ENCODE measurements around the gene OR10G7.

Gene OR10G7

DNA sequence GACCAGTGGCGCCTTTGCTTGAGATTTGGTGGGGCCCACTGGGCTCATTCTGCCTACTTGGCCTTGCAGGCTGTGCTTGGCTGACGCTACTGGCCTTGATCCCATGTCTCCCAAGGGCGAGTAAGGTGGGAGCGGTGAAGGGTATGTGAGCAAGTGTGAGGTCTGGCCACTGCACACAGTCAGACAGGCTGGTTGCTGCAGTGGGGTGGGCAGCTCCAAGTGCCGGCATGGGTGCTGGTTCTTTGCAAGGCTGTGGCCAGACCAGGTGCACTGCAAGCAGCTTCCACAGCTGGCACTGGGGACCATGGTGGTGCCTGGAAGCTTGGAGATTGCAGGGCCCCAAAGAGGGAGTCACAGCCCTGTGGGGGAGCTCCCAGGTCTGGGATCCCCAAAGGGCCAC lies 33.4 kb upstream of the OR10G7 start:
- Histone ChIP-seq H3K9me3 (ENCODE audit: control insufficient read depth, low read length) (no peaks in the 10 kb centered on the region), H3K27me3 (ENCODE audit: control insufficient read depth, insufficient read depth, low read length) (peaks cover 19% of the 10 kb centered on the region), H3K36me3 (ENCODE audit: control insufficient read depth, insufficient read depth, low read length) (no peaks in the 10 kb centered on the region), H3K4me1 (ENCODE audit: control insufficient read depth, insufficient read depth, low read length) (peaks cover 6% of the 10 kb centered on the region), H3K4me3 (ENCODE audit: low read length) (no peak overlapping the region), H3K9ac (ENCODE audit: low read length) (no peak overlapping the region)

DNA sequence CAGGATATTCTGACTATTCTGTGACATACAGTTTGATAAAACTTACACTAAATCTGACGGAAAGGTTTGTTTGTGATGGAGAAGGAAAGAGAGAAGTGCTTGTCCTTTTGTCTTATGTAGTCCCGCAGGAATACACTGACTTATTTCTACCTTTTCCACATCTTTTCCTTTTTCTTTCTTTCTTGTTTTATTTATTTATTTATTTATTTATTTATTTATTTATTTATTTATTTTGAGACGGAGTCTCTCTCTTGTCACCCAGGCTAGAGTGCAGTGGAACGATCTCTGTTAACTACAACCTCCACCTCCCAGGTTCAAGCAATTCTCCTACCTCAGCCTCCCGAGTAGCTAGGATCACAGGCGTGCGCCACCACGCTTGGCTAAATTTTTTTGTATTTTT lies 31.0 kb upstream of the OR10G7 start:
- Histone ChIP-seq H3K4me1 (ENCODE audit: control insufficient read depth, insufficient read depth, low read length) (peaks cover 7% of the 10 kb centered on the region), H3K4me3 (ENCODE audit: low read length) (no peak overlapping the region), H3K36me3 (ENCODE audit: control insufficient read depth, insufficient read depth, low read length) (no peaks in the 10 kb centered on the region), H3K27me3 (ENCODE audit: control insufficient read depth, insufficient read depth, low read length) (peaks cover 12% of the 10 kb centered on the region), H3K9ac (ENCODE audit: low read length) (no peak overlapping the region), H3K9me3 (ENCODE audit: control insufficient read depth, low read length) (no peaks in the 10 kb centered on the region)

DNA sequence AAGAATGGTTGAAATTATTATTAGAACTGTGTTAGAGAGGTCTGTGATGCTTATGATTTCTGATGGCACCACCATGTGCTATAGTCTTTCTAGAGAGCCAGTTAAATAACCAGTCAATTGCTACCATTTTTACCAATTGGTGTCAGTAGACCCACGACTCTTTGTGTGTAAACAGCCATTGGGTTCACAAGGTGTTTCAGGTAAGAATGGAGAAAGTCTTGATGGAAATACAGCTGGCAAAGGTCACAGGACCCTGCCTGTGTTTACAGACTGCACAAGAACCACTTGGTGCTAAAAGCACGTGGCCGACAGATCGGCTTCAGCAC lies 30.5 kb upstream of the OR10G7 start:
- H3K4me3 ChIP-seq (ENCODE audit: low read length), result no peak overlapping the region
- no peaks in the 10 kb centered on the region for H3K9me3 ChIP-seq (ENCODE audit: control insufficient read depth, low read length)
- no peaks in the 10 kb centered on the region for H3K36me3 ChIP-seq (ENCODE audit: control insufficient read depth, insufficient read depth, low read length)
- peaks cover 7% of the 10 kb centered on the region for H3K4me1 ChIP-seq (ENCODE audit: control insufficient read depth, insufficient read depth, low read length)
- H3K9ac ChIP-seq (ENCODE audit: low read length), result no peak overlapping the region
- H3K27me3 ChIP-seq (ENCODE audit: control insufficient read depth, insufficient read depth, low read length), result peaks cover 12% of the 10 kb centered on the region

DNA sequence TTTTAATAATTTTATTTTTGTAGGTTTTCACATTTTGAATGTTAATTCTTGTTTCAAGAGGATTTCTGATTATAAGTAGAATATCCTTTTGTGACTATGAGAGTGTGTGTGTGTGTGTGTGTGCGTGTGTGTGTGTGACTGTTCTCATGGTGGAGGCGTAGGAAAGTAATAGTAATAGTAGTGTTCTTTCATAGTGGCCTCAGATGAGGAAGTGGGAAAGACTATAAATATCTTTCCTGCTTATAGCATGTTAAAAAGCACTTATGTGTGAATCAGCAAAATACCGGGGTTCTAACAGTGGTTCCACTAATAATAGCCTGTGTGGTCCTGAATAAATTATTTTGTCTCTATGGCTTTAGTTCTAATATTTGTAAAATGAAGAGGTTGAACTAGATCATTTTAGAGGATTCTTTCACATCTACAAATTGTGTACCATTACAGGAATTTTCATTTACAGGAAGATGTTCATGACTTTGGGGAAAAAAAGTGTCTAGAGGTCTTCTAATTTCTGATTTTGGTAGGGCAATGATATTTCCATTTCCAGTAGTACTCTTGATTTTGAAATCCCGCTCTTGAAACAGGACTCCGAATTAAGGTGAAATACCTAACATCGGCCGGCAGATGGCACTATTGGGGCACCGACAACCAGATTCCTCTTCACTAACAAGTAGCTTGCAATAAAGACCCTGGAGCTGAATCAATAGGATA lies 29.9 kb upstream of the OR10G7 start:
- Histone ChIP-seq H3K9me3 (ENCODE audit: control insufficient read depth, low read length) (no peaks in the 10 kb centered on the region), H3K27me3 (ENCODE audit: control insufficient read depth, insufficient read depth, low read length) (peaks cover 9% of the 10 kb centered on the region), H3K4me3 (ENCODE audit: low read length) (no peak overlapping the region), H3K36me3 (ENCODE audit: control insufficient read depth, insufficient read depth, low read length) (no peaks in the 10 kb centered on the region), H3K9ac (ENCODE audit: low read length) (no peak overlapping the region), H3K4me1 (ENCODE audit: control insufficient read depth, insufficient read depth, low read length) (peaks cover 7% of the 10 kb centered on the region)

DNA sequence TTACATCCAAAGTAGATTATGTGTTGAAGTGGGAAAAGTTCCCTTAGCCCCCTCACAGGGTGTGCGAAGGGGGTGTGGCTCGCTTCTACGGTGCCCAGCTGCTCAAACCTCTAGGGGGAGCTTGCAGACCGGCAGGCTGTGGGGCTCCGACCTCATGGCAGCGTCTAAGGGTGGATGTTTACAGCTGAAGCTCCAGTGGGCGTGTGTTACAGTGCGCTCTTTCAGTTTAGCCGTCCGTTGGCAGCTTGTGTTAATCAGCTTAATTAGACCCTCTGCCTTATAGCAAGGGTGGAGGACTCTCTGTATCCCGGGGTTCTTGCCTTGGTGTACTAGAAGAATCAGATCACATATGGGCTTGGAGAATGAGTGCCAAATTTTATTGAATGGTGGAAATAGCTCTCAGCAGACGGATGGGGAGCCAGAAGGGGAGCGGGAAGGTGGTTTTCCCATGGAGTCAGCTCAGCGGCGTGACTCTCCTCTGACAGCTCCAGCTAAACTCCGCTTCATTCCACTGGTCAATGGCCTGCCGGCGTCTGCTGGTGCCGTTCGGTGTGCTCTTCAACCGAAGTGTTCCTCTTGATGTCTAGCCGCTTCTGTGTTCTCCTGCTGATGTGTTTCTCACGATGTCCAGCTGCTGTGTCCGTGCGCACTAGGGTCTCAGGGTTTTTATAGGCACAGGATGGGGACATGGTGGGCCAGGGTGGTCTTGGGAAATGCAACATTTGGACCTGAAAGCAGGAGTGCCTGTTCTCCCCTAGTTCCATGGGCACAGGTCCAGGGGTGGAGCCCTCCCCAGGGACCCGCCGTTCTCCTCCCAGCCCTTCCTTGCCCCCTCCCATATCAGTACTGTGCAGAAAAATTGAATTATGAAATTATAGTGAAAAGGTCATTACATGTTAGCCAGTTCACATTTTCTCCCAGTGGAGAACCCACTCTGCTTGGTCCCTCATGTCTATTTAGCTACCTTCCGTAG lies 28.6 kb upstream of the OR10G7 start:
- Histone ChIP-seq H3K4me1 (ENCODE audit: control insufficient read depth, insufficient read depth, low read length) (peaks cover 7% of the 10 kb centered on the region), H3K9ac (ENCODE audit: low read length) (peak overlapping the region; percentile 33), H3K4me3 (ENCODE audit: low read length) (no peak overlapping the region), H3K9me3 (ENCODE audit: control insufficient read depth, low read length) (no peaks in the 10 kb centered on the region), H3K27me3 (ENCODE audit: control insufficient read depth, insufficient read depth, low read length) (no peaks in the 10 kb centered on the region), H3K36me3 (ENCODE audit: control insufficient read depth, insufficient read depth, low read length) (no peaks in the 10 kb centered on the region)

DNA sequence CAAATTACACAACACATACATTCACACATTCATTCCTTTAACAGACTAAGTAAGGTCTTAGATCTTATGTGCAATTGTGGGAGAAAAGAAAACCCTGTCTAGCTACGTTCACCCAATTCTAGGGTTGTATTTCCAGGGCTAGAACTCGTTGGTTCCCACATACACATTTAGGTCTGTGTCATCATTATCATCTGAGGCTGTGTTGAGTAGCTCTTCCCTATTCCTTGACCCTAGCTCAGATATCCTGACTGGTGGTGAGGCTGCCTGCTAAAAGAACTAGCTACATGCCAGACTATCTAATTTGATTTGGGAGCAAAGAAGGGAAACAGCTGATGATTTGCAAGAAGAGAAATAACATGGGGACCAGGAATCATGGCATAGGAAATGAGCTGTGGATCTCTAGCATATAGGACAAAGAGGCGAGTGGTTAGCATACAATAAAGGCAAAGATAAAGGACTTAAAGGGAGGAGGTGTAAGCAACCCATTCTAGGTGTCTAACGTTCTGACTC lies 27.5 kb upstream of the OR10G7 start:
- Histone ChIP-seq H3K36me3 (ENCODE audit: control insufficient read depth, insufficient read depth, low read length) (no peaks in the 10 kb centered on the region), H3K9me3 (ENCODE audit: control insufficient read depth, low read length) (no peaks in the 10 kb centered on the region), H3K9ac (ENCODE audit: low read length) (no peak overlapping the region), H3K4me3 (ENCODE audit: low read length) (no peak overlapping the region), H3K4me1 (ENCODE audit: control insufficient read depth, insufficient read depth, low read length) (peaks cover 7% of the 10 kb centered on the region), H3K27me3 (ENCODE audit: control insufficient read depth, insufficient read depth, low read length) (no peaks in the 10 kb centered on the region)

DNA sequence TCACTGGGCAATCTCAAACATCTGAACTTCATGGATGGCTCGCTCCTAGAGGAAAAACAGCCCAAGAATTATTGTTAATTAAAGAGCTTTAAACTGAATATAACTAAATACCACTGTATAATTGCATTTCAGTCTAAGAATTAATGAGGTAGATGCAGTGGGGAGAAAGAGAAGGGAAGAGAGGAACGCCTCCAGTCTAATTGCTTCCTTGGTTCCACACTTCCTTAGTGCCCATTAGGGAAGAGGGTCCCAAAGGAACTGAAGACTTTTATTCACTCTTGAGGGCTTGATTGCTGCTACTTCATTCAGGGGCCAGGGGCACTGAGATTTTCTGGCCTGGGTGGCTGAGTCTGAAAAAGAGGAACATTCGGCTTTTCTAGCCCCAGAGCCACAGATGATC lies 11.8 kb upstream of the OR10G7 start:
- H3K4me1 ChIP-seq (ENCODE audit: control insufficient read depth, insufficient read depth, low read length), result no peaks in the 10 kb centered on the region
- H3K9me3 ChIP-seq (ENCODE audit: control insufficient read depth, low read length), result no peaks in the 10 kb centered on the region
- no peaks in the 10 kb centered on the region for H3K36me3 ChIP-seq (ENCODE audit: control insufficient read depth, insufficient read depth, low read length)
- H3K9ac ChIP-seq (ENCODE audit: low read length), result no peak overlapping the region
- H3K4me3 ChIP-seq (ENCODE audit: low read length), result no peak overlapping the region
- H3K27me3 ChIP-seq (ENCODE audit: control insufficient read depth, insufficient read depth, low read length), result no peaks in the 10 kb centered on the region

DNA sequence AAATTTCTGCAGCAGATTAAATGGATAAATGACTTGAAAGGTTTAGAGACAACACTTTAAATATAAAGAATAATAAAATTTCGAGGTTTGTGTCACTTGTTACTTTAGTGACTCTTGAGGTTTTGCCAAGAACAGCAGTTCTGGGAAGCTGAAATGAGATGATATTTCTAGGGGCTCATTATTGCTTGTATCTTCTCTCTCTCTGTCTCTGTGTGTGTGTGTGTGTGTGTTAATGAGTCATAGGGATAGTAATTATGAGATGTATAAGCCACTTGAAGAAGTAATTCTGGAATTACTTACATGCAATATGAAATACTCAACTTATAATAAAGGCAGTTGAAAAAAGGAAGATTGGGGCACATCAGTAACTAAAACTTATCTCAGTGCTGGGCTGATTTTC lies 9.6 kb upstream of the OR10G7 start:
- Histone ChIP-seq H3K27me3 (ENCODE audit: control insufficient read depth, insufficient read depth, low read length) (no peaks in the 10 kb centered on the region), H3K36me3 (ENCODE audit: control insufficient read depth, insufficient read depth, low read length) (no peaks in the 10 kb centered on the region), H3K9me3 (ENCODE audit: control insufficient read depth, low read length) (no peaks in the 10 kb centered on the region), H3K9ac (ENCODE audit: low read length) (no peak overlapping the region), H3K4me1 (ENCODE audit: control insufficient read depth, insufficient read depth, low read length) (no peaks in the 10 kb centered on the region), H3K4me3 (ENCODE audit: low read length) (no peak overlapping the region)

DNA sequence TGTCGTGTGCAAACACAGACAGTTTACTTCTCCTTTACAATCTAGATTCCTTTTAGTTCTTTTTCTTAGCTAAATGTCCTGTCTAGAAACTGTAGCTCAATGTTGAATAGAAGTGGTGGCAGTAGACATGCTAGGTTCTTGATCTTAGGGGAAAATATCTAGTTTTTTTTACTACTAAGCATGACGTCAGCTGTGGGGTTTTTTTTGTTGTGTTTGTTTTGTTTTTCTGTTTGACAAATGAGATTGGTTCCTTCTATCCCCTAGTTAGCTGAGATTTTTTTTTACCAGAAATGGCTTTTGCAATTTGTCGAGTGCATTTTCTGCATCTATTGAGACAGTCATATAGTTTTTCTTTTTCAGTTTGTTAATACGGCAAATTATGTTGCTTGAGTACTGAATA lies 2.3 kb upstream of the OR10G7 start:
- Histone ChIP-seq H3K9me3 (ENCODE audit: control insufficient read depth, low read length) (no peaks in the 10 kb centered on the region), H3K36me3 (ENCODE audit: control insufficient read depth, insufficient read depth, low read length) (no peaks in the 10 kb centered on the region), H3K27me3 (ENCODE audit: control insufficient read depth, insufficient read depth, low read length) (no peaks in the 10 kb centered on the region), H3K9ac (ENCODE audit: low read length) (no peak overlapping the region), H3K4me1 (ENCODE audit: control insufficient read depth, insufficient read depth, low read length) (no peaks in the 10 kb centered on the region), H3K4me3 (ENCODE audit: low read length) (no peak overlapping the region)

DNA sequence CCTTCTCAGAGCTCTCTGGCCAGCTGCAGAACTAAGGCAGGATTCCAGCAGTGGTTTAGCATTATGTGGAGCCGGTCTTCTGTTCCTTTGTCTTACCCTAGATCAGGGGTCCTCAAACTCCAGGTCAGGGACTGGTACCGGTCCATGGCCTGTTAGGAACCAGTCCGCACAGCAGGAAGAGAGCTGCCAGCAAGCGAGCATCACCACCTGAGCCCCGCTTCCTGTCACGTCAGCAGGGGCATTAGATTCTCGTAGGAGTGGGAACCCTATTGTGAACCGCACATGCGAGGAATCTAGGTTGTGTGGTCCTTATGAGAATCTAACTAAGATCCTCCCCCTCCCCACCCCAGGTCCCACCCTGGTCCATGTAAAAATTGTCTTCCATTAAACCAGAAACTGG lies 1.6 kb downstream of the OR10G7 start:
- no peak overlapping the region for H3K4me3 ChIP-seq (ENCODE audit: low read length)
- no peaks in the 10 kb centered on the region for H3K9me3 ChIP-seq (ENCODE audit: control insufficient read depth, low read length)
- no peaks in the 10 kb centered on the region for H3K4me1 ChIP-seq (ENCODE audit: control insufficient read depth, insufficient read depth, low read length)
- no peak overlapping the region for H3K9ac ChIP-seq (ENCODE audit: low read length)
- no peaks in the 10 kb centered on the region for H3K36me3 ChIP-seq (ENCODE audit: control insufficient read depth, insufficient read depth, low read length)
- no peaks in the 10 kb centered on the region for H3K27me3 ChIP-seq (ENCODE audit: control insufficient read depth, insufficient read depth, low read length)

DNA sequence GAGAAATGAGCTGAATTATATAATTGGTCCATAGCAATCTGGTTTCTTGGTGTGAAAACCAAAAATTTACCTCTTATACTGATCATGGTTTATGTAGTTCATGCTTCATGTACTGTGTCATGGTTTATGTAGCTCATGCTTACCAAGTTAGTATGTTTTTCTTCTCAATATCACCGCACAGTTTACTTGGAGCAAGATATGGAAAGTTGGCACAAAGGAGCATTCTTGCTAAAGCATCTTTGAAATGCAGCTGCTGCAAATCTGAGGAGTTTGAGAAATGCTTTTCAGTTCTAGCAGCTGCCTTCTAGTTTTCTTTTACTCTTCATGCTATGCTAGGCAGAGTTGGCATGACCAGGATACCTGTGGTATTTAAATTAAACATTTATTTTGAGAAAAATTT lies 4.5 kb downstream of the OR10G7 start:
- no peaks in the 10 kb centered on the region for H3K27me3 ChIP-seq (ENCODE audit: control insufficient read depth, insufficient read depth, low read length)
- H3K9ac ChIP-seq (ENCODE audit: low read length), result no peak overlapping the region
- no peaks in the 10 kb centered on the region for H3K4me1 ChIP-seq (ENCODE audit: control insufficient read depth, insufficient read depth, low read length)
- no peak overlapping the region for H3K4me3 ChIP-seq (ENCODE audit: low read length)
- no peaks in the 10 kb centered on the region for H3K9me3 ChIP-seq (ENCODE audit: control insufficient read depth, low read length)
- no peaks in the 10 kb centered on the region for H3K36me3 ChIP-seq (ENCODE audit: control insufficient read depth, insufficient read depth, low read length)

DNA sequence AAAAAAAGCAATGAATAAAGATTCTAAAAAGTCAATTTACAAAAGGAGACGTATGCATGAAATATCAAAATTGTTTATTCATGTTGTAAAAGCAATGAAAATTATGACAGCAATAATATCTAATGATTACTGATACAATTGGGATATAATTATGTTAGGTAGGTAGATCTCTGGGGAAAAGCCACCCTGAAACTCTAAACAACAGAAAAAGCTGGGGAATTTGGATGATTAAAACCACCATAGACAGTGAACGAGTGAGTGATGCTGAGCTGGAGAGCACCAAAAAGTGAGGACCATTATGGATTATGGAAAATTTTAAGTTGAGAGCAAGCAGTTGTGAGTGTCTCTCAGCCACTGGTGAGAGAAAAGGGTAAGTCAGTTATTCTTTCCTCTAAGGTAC lies 14.6 kb downstream of the OR10G7 start, which contains the start of gene OR10G8:
TSS of gene OR10G8 (plus strand) at position 301 of the 400 bp plus-strand sequence. CDS start 2,825 bp downstream, outside the sequence.
- no peak within 1 kb of the TSS for H3K9ac ChIP-seq (ENCODE audit: low read length)
- no peaks in the 10 kb centered on the region for H3K9me3 ChIP-seq (ENCODE audit: control insufficient read depth, low read length)
- no peaks in the 10 kb centered on the region for H3K4me1 ChIP-seq (ENCODE audit: control insufficient read depth, insufficient read depth, low read length)
- no peak within 1 kb of the TSS for H3K4me3 ChIP-seq (ENCODE audit: low read length)
- H3K27me3 ChIP-seq (ENCODE audit: control insufficient read depth, insufficient read depth, low read length), result no peaks in the 10 kb centered on the region
- no peaks in the 10 kb centered on the region for H3K36me3 ChIP-seq (ENCODE audit: control insufficient read depth, insufficient read depth, low read length)
